ENCODE measurements around the gene CRABP1.

The CRABP1 gene

DNA sequence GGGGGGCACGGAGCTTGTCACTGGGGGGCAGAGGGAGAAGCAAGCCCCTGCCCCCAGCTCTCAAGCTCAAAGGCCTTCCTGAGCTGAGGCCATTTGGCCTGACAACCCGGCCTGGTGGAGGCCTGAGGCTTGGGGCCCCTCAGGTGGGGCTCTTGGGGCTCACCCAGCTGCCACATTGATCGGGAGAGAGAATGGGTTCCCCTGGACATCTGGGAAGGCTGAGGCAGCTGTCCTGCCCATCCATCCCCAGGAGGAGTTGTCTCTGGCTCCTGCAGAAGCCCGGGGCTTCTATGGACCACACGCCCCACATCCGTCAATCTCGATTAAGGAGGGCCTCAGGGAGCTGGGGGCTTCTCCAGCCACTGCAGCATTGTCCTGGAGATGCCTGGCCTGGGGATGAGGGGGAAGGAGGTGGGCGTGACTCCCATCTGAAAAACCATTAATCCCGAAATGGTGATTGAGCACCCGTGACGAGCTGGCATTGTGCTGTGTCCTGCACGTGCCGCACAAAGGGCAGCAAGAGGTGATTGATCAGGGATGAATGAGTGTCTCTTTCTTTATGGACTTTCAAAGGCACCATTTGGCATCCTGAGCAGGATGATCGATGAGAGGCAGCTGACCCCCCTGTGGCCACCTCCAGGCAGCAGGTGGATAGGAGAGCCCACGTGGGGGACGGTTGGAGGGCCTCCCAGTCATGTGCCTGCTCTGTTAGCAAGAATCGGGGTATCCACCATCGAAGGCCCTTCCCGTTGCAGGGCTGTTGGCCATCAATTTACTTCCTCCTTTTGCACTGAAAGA is 17.2 kb upstream of the CRABP1 start:
- intact Hi-C loops (cut with DNase I; ENCODE audit: low total_unique reads), result no loop called here
- Histone ChIP-seq H3K27me3 (peaks cover 0 to 21% of the 10 kb centered on the region in 2 donors), H3K4me3 (no peak overlapping the region), H3K27ac (no peak overlapping the region), H3K36me3 (no peaks in the 10 kb centered on the region), H3K9me3 (no peaks in the 10 kb centered on the region), H3K4me1 (no peaks in the 10 kb centered on the region)
- TF ChIP-seq, protein P1, sequence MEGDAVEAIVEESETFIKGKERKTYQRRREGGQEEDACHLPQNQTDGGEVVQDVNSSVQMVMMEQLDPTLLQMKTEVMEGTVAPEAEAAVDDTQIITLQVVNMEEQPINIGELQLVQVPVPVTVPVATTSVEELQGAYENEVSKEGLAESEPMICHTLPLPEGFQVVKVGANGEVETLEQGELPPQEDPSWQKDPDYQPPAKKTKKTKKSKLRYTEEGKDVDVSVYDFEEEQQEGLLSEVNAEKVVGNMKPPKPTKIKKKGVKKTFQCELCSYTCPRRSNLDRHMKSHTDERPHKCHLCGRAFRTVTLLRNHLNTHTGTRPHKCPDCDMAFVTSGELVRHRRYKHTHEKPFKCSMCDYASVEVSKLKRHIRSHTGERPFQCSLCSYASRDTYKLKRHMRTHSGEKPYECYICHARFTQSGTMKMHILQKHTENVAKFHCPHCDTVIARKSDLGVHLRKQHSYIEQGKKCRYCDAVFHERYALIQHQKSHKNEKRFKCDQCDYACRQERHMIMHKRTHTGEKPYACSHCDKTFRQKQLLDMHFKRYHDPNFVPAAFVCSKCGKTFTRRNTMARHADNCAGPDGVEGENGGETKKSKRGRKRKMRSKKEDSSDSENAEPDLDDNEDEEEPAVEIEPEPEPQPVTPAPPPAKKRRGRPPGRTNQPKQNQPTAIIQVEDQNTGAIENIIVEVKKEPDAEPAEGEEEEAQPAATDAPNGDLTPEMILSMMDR (IDR thresholded peaks at IDR 0.05), result no peak
- DNase-seq, result no peak

DNA sequence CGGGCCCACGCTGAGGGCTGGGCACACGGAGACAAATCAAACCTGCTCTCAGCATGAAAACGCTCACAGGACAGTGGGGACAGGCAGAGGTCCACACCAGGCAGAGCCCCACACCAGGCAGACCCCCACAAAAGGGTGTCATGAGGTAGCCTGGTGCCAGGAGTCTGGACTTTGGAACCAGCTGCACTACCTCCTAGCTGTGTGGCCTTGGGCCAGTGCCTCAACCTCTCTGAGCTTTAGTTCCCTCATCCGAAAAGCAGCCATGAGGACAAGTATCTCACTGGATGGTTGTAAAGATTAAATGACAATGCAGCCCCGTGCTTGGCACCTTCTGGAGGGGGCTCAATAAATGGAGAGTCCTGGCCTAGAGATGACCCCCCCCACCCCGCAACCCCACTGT is 16.5 kb upstream of the CRABP1 start:
- no peak overlapping the region for H3K27ac ChIP-seq
- H3K4me1 ChIP-seq, result no peaks in the 10 kb centered on the region

DNA sequence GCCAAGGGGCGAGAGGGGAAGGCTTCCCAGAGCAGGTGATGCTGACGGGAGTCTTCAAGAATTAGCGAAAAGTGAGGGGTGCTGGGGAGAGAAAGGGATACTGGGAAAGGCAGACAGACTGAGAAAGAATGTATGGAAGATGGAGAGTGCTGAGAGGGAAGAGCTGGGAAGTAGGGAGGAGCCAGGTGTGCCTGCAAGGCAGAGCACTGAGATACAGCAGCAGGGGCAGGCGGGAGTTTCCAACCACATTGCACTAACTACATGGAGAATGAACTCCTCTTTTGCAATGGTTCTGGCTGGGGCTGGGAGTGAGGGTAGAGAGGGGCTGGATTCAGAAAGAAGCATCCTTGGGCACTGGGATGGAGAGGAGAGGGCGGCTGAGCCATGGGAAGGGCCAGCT is 16.0 kb upstream of the CRABP1 start:
- H3K27ac ChIP-seq, result no peak overlapping the region
- H3K9me3 ChIP-seq, result no peaks in the 10 kb centered on the region
- peaks cover 0 to 25% of the 10 kb centered on the region in 2 donors for H3K27me3 ChIP-seq
- no peak for DNase-seq
- no peaks in the 10 kb centered on the region for H3K4me1 ChIP-seq
- H3K4me3 ChIP-seq, result no peak overlapping the region
- intact Hi-C loops (cut with DNase I; ENCODE audit: low total_unique reads), result no loop called here
- H3K36me3 ChIP-seq, result no peaks in the 10 kb centered on the region
- TF ChIP-seq, protein P1 (IDR thresholded peaks at IDR 0.05), result no peak

More for the DNA sequence above, 16.5 kb upstream of the CRABP1 start:
- Histone ChIP-seq H3K36me3 (no peaks in the 10 kb centered on the region), H3K27me3 (peaks cover 0 to 24% of the 10 kb centered on the region in 2 donors), H3K4me3 (no peak overlapping the region), H3K9me3 (no peaks in the 10 kb centered on the region)
- DNase-seq, result no peak
- TF ChIP-seq, protein P1 (IDR thresholded peaks at IDR 0.05), result no peak
- intact Hi-C loops (cut with DNase I; ENCODE audit: low total_unique reads), result no loop called here

DNA sequence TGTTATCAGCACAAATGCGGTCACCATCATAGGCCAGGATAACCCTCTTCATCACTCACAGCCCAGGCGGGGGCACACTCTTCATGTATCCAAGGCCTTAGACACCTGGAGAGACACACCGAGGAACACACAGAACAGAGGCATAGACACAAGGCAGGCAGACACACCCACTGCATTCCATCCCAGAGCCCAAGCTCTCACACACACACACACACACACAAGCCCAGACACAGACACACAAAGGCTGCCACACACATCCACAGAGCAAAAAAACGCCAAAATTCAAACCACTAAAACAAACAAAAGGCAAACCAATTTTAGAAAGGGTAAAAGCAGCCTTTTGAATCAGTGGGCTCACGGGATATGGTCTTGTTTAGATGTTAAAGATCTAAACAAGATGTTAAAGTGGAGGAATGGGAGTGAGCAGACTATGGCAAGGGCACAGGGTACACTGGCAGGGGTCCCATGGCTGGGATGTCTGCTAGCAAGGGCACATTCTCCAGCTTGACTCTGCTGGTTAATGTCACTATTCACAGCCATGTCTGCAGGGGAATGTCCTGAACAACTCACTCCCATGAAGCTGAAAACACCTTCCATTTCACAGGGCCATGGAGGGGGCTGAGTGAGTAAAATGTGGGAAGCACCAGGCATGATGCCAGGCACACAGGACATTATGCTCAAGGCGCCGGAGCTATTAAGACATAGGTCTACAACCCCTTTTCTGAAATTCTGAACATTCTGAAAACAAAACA is 14.9 kb upstream of the CRABP1 start:
- no peaks in the 10 kb centered on the region for H3K36me3 ChIP-seq
- H3K9me3 ChIP-seq, result no peaks in the 10 kb centered on the region
- no peaks in the 10 kb centered on the region for H3K4me1 ChIP-seq
- DNase-seq, result no peak
- no peak overlapping the region for H3K4me3 ChIP-seq
- H3K27me3 ChIP-seq, result peaks cover 0 to 20% of the 10 kb centered on the region in 2 donors
- no peak overlapping the region for H3K27ac ChIP-seq
- intact Hi-C loops (cut with DNase I; ENCODE audit: low total_unique reads), result no loop called here
- TF ChIP-seq, protein P1 (IDR thresholded peaks at IDR 0.05), result no peak

DNA sequence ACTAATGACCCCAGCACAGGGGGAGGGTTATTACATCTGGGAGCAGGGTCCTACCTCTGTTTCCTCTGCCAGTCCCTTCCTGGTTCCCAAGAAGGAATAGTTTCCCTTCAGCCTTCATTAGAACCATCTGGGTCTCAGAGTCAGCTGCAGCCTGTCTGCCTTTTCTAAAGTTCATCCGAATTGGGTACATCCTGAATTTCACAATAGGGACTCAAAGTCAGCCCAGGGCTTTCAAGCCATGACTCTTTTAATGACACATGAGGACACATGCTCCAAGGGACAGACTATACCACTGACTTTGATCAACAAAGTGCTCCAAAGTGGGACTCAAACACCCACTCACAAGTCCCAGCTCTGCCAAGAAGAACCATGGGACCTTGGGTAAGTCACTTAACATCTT is 12.7 kb upstream of the CRABP1 start:
- intact Hi-C loops (cut with DNase I; ENCODE audit: low total_unique reads), result no loop called here
- H3K9me3 ChIP-seq, result no peaks in the 10 kb centered on the region

More for the DNA sequence above, 12.7 kb upstream of the CRABP1 start:
- TF ChIP-seq, protein P1 (IDR thresholded peaks at IDR 0.05), result no peak
- Histone ChIP-seq H3K4me1 (no peaks in the 10 kb centered on the region), H3K4me3 (no peak overlapping the region), H3K27ac (no peak overlapping the region), H3K36me3 (no peaks in the 10 kb centered on the region), H3K27me3 (peaks cover 0 to 30% of the 10 kb centered on the region in 2 donors)
- no peak for DNase-seq
